ENCODE data around the gene TENM4.

Gene TENM4

GRCh38 chr11:79412761-79413160, 28.1 kb downstream of the TENM4 start:
- no peaks in the 10 kb centered on the region for H3K9me3 ChIP-seq (ENCODE audit: control insufficient read depth in 1 of 2, low read length in 2 of 2)
- H3K27me3 ChIP-seq (ENCODE audit: control insufficient read depth in 1 of 2, insufficient read depth in 2 of 2, low read length in 2 of 2) = peaks cover 0 to 2% of the 10 kb centered on the region in 2 donors
- no peak overlapping the region for H3K9ac ChIP-seq (ENCODE audit: low read depth in 1 of 2, low read length in 2 of 2)
- no peaks in the 10 kb centered on the region for H3K4me1 ChIP-seq (ENCODE audit: control insufficient read depth in 1 of 2, insufficient read depth in 2 of 2, low read length in 2 of 2)
- H3K36me3 ChIP-seq (ENCODE audit: control insufficient read depth in 1 of 2, insufficient read depth in 2 of 2, low read length in 2 of 2) = no peaks in the 10 kb centered on the region
- H3K27ac ChIP-seq (ENCODE audit: low read depth, low read length) = no peak overlapping the region
- H3K4me3 ChIP-seq (ENCODE audit: low read depth in 1 of 2, low read length in 2 of 2) = no peak overlapping the region

GRCh38 chr11:79409330-79409729, 31.5 kb downstream of the TENM4 start:
- peaks cover 0 to 2% of the 10 kb centered on the region in 2 donors for H3K27me3 ChIP-seq (ENCODE audit: control insufficient read depth in 1 of 2, insufficient read depth in 2 of 2, low read length in 2 of 2)
- H3K9ac ChIP-seq (ENCODE audit: low read depth in 1 of 2, low read length in 2 of 2) = no peak overlapping the region
- no peaks in the 10 kb centered on the region for H3K4me1 ChIP-seq (ENCODE audit: control insufficient read depth in 1 of 2, insufficient read depth in 2 of 2, low read length in 2 of 2)
- H3K4me3 ChIP-seq (ENCODE audit: low read depth in 1 of 2, low read length in 2 of 2) = no peak overlapping the region
- no peak overlapping the region for H3K27ac ChIP-seq (ENCODE audit: low read depth, low read length)
- H3K36me3 ChIP-seq (ENCODE audit: control insufficient read depth in 1 of 2, insufficient read depth in 2 of 2, low read length in 2 of 2) = no peaks in the 10 kb centered on the region
- no peaks in the 10 kb centered on the region for H3K9me3 ChIP-seq (ENCODE audit: control insufficient read depth in 1 of 2, low read length in 2 of 2)

GRCh38 chr11:79406376-79406775, 34.5 kb downstream of the TENM4 start:
- Histone ChIP-seq H3K9me3 (ENCODE audit: control insufficient read depth in 1 of 2, low read length in 2 of 2) (no peaks in the 10 kb centered on the region), H3K27me3 (ENCODE audit: control insufficient read depth in 1 of 2, insufficient read depth in 2 of 2, low read length in 2 of 2) (peaks cover 0 to 2% of the 10 kb centered on the region in 2 donors), H3K27ac (ENCODE audit: low read depth, low read length) (no peak overlapping the region), H3K36me3 (ENCODE audit: control insufficient read depth in 1 of 2, insufficient read depth in 2 of 2, low read length in 2 of 2) (no peaks in the 10 kb centered on the region), H3K9ac (ENCODE audit: low read depth in 1 of 2, low read length in 2 of 2) (no peak overlapping the region), H3K4me3 (ENCODE audit: low read depth in 1 of 2, low read length in 2 of 2) (no peak overlapping the region), H3K4me1 (ENCODE audit: control insufficient read depth in 1 of 2, insufficient read depth in 2 of 2, low read length in 2 of 2) (no peaks in the 10 kb centered on the region)

GRCh38 chr11:79404806-79405205, 36.0 kb downstream of the TENM4 start:
- H3K4me1 ChIP-seq (ENCODE audit: control insufficient read depth in 1 of 2, insufficient read depth in 2 of 2, low read length in 2 of 2) = no peaks in the 10 kb centered on the region
- H3K27me3 ChIP-seq (ENCODE audit: control insufficient read depth in 1 of 2, insufficient read depth in 2 of 2, low read length in 2 of 2) = no peaks in the 10 kb centered on the region
- no peaks in the 10 kb centered on the region for H3K36me3 ChIP-seq (ENCODE audit: control insufficient read depth in 1 of 2, insufficient read depth in 2 of 2, low read length in 2 of 2)
- H3K4me3 ChIP-seq (ENCODE audit: low read depth in 1 of 2, low read length in 2 of 2) = no peak overlapping the region
- no peaks in the 10 kb centered on the region for H3K9me3 ChIP-seq (ENCODE audit: control insufficient read depth in 1 of 2, low read length in 2 of 2)
- no peak overlapping the region for H3K27ac ChIP-seq (ENCODE audit: low read depth, low read length)
- H3K9ac ChIP-seq (ENCODE audit: low read depth in 1 of 2, low read length in 2 of 2) = no peak overlapping the region

- Histone ChIP-seq H3K36me3 (ENCODE audit: control insufficient read depth in 1 of 2, insufficient read depth in 2 of 2, low read length in 2 of 2) (no peaks in the 10 kb centered on the region), H3K9ac (ENCODE audit: low read depth in 1 of 2, low read length in 2 of 2) (no peak overlapping the region), H3K27me3 (ENCODE audit: control insufficient read depth in 1 of 2, insufficient read depth in 2 of 2, low read length in 2 of 2) (no peaks in the 10 kb centered on the region), H3K4me1 (ENCODE audit: control insufficient read depth in 1 of 2, insufficient read depth in 2 of 2, low read length in 2 of 2) (no peaks in the 10 kb centered on the region), H3K4me3 (ENCODE audit: low read depth in 1 of 2, low read length in 2 of 2) (no peak overlapping the region), H3K27ac (ENCODE audit: low read depth, low read length) (no peak overlapping the region), H3K9me3 (ENCODE audit: control insufficient read depth in 1 of 2, low read length in 2 of 2) (no peaks in the 10 kb centered on the region)
Observed at GRCh38 chr11:79404325-79404724, 36.5 kb downstream of the TENM4 start.

GRCh38 chr11:79403839-79404238, 37.0 kb downstream of the TENM4 start:
- H3K27me3 ChIP-seq (ENCODE audit: control insufficient read depth in 1 of 2, insufficient read depth in 2 of 2, low read length in 2 of 2) = no peaks in the 10 kb centered on the region
- H3K4me1 ChIP-seq (ENCODE audit: control insufficient read depth in 1 of 2, insufficient read depth in 2 of 2, low read length in 2 of 2) = no peaks in the 10 kb centered on the region
- H3K36me3 ChIP-seq (ENCODE audit: control insufficient read depth in 1 of 2, insufficient read depth in 2 of 2, low read length in 2 of 2) = no peaks in the 10 kb centered on the region
- no peak overlapping the region for H3K9ac ChIP-seq (ENCODE audit: low read depth in 1 of 2, low read length in 2 of 2)
- H3K27ac ChIP-seq (ENCODE audit: low read depth, low read length) = no peak overlapping the region
- no peak overlapping the region for H3K4me3 ChIP-seq (ENCODE audit: low read depth in 1 of 2, low read length in 2 of 2)
- no peaks in the 10 kb centered on the region for H3K9me3 ChIP-seq (ENCODE audit: control insufficient read depth in 1 of 2, low read length in 2 of 2)

GRCh38 chr11:79402912-79403311, 37.9 kb downstream of the TENM4 start:
- Histone ChIP-seq H3K27ac (ENCODE audit: low read depth, low read length) (no peak overlapping the region), H3K9me3 (ENCODE audit: control insufficient read depth in 1 of 2, low read length in 2 of 2) (no peaks in the 10 kb centered on the region), H3K9ac (ENCODE audit: low read depth in 1 of 2, low read length in 2 of 2) (no peak overlapping the region), H3K4me3 (ENCODE audit: low read depth in 1 of 2, low read length in 2 of 2) (no peak overlapping the region), H3K27me3 (ENCODE audit: control insufficient read depth in 1 of 2, insufficient read depth in 2 of 2, low read length in 2 of 2) (no peaks in the 10 kb centered on the region), H3K36me3 (ENCODE audit: control insufficient read depth in 1 of 2, insufficient read depth in 2 of 2, low read length in 2 of 2) (no peaks in the 10 kb centered on the region), H3K4me1 (ENCODE audit: control insufficient read depth in 1 of 2, insufficient read depth in 2 of 2, low read length in 2 of 2) (no peaks in the 10 kb centered on the region)

GRCh38 chr11:79400717-79401330, 40.0 kb downstream of the TENM4 start:
- H3K27ac ChIP-seq (ENCODE audit: low read depth, low read length) = no peak overlapping the region
- H3K27me3 ChIP-seq (ENCODE audit: control insufficient read depth in 1 of 2, insufficient read depth in 2 of 2, low read length in 2 of 2) = no peaks in the 10 kb centered on the region
- H3K4me3 ChIP-seq (ENCODE audit: low read depth in 1 of 2, low read length in 2 of 2) = no peak overlapping the region
- H3K36me3 ChIP-seq (ENCODE audit: control insufficient read depth in 1 of 2, insufficient read depth in 2 of 2, low read length in 2 of 2) = no peaks in the 10 kb centered on the region
- no peak overlapping the region for H3K9ac ChIP-seq (ENCODE audit: low read depth in 1 of 2, low read length in 2 of 2)
- no peaks in the 10 kb centered on the region for H3K9me3 ChIP-seq (ENCODE audit: control insufficient read depth in 1 of 2, low read length in 2 of 2)
- no peaks in the 10 kb centered on the region for H3K4me1 ChIP-seq (ENCODE audit: control insufficient read depth in 1 of 2, insufficient read depth in 2 of 2, low read length in 2 of 2)

GRCh38 chr11:79400206-79400605, 40.6 kb downstream of the TENM4 start:
- no peaks in the 10 kb centered on the region for H3K27me3 ChIP-seq (ENCODE audit: control insufficient read depth in 1 of 2, insufficient read depth in 2 of 2, low read length in 2 of 2)
- no peak overlapping the region for H3K4me3 ChIP-seq (ENCODE audit: low read depth in 1 of 2, low read length in 2 of 2)
- no peak overlapping the region for H3K27ac ChIP-seq (ENCODE audit: low read depth, low read length)
- no peaks in the 10 kb centered on the region for H3K36me3 ChIP-seq (ENCODE audit: control insufficient read depth in 1 of 2, insufficient read depth in 2 of 2, low read length in 2 of 2)
- no peaks in the 10 kb centered on the region for H3K4me1 ChIP-seq (ENCODE audit: control insufficient read depth in 1 of 2, insufficient read depth in 2 of 2, low read length in 2 of 2)
- no peak overlapping the region for H3K9ac ChIP-seq (ENCODE audit: low read depth in 1 of 2, low read length in 2 of 2)
- H3K9me3 ChIP-seq (ENCODE audit: control insufficient read depth in 1 of 2, low read length in 2 of 2) = no peaks in the 10 kb centered on the region

GRCh38 chr11:79397252-79397651, 43.6 kb downstream of the TENM4 start:
- Histone ChIP-seq H3K27ac (ENCODE audit: low read depth, low read length) (no peak overlapping the region), H3K4me3 (ENCODE audit: low read depth in 1 of 2, low read length in 2 of 2) (no peak overlapping the region), H3K36me3 (ENCODE audit: control insufficient read depth in 1 of 2, insufficient read depth in 2 of 2, low read length in 2 of 2) (no peaks in the 10 kb centered on the region), H3K9ac (ENCODE audit: low read depth in 1 of 2, low read length in 2 of 2) (no peak overlapping the region), H3K27me3 (ENCODE audit: control insufficient read depth in 1 of 2, insufficient read depth in 2 of 2, low read length in 2 of 2) (no peaks in the 10 kb centered on the region), H3K9me3 (ENCODE audit: control insufficient read depth in 1 of 2, low read length in 2 of 2) (no peaks in the 10 kb centered on the region), H3K4me1 (ENCODE audit: control insufficient read depth in 1 of 2, insufficient read depth in 2 of 2, low read length in 2 of 2) (no peaks in the 10 kb centered on the region)

- Histone ChIP-seq H3K9me3 (ENCODE audit: control insufficient read depth in 1 of 2, low read length in 2 of 2) (no peaks in the 10 kb centered on the region), H3K4me3 (ENCODE audit: low read depth in 1 of 2, low read length in 2 of 2) (no peak overlapping the region), H3K27me3 (ENCODE audit: control insufficient read depth in 1 of 2, insufficient read depth in 2 of 2, low read length in 2 of 2) (no peaks in the 10 kb centered on the region), H3K4me1 (ENCODE audit: control insufficient read depth in 1 of 2, insufficient read depth in 2 of 2, low read length in 2 of 2) (no peaks in the 10 kb centered on the region), H3K27ac (ENCODE audit: low read depth, low read length) (no peak overlapping the region), H3K9ac (ENCODE audit: low read depth in 1 of 2, low read length in 2 of 2) (no peak overlapping the region), H3K36me3 (ENCODE audit: control insufficient read depth in 1 of 2, insufficient read depth in 2 of 2, low read length in 2 of 2) (no peaks in the 10 kb centered on the region)
Observed at GRCh38 chr11:79396674-79397073, 44.2 kb downstream of the TENM4 start.

All from duodenal mucosa (tissue), 2 donors.